Spleen (tissue), 11 donors: Measurements from ENCODE around the gene CCDC102B. TPM values are rescaled to one million over a fixed set of nuclear protein-coding genes. Genes with fewer than 3 reads are reported as not detected.

Experiments
- DNase-seq: peaks from one replicate; pipeline ENCODE4 v3.0.0-alpha.2; 2020
- H3K27ac ChIP-seq, 8 donors: fragments of 200-600 bp; sonication (generic) in 7 of 8; 1 replicate in 4 of 8; 2 replicates in 4 of 8; pipeline versions ENCODE4 v1.5.0 to v1.8.0; 2016 to 2021; ENCODE audit warnings: inconsistent platforms in 4 of 8, mild to moderate bottlenecking in 4 of 8, moderate library complexity in 1 of 8
- H3K27me3 ChIP-seq, 7 donors: fragments of 200-600 bp; sonication (generic) in 6 of 7; replicated peaks in 1 of 7; 1 replicate in 4 of 7; 2 replicates in 3 of 7; pipeline versions ENCODE4 v1.5.0 to v1.8.0; 2016 to 2021; ENCODE audit warnings: inconsistent platforms in 3 of 7, mild to moderate bottlenecking in 1 of 7
- H3K36me3 ChIP-seq, 6 donors: fragments of 200-600 bp; sonication (generic) in 5 of 6; 1 replicate in 4 of 6; 2 replicates in 2 of 6; pipeline versions ENCODE4 v1.5.0 to v1.8.0; 2016 to 2021; ENCODE audit warnings: inconsistent platforms in 2 of 6
- H3K4me1 ChIP-seq, 6 donors: fragments of 200-600 bp; sonication (generic) in 5 of 6; 1 replicate in 3 of 6; 2 replicates in 3 of 6; pipeline versions ENCODE4 v1.5.0 to v1.8.0; 2016 to 2021; ENCODE audit warnings: inconsistent platforms in 3 of 6
- H3K4me3 ChIP-seq, 8 donors: fragments of 200-600 bp; sonication (generic) in 7 of 8; 1 replicate in 4 of 8; 2 replicates in 4 of 8; pipeline versions ENCODE4 v1.5.0 to v1.8.0; 2016 to 2021; ENCODE audit warnings: inconsistent platforms in 4 of 8, mild to moderate bottlenecking in 4 of 8, moderate library complexity in 2 of 8
- H3K9me3 ChIP-seq, 8 donors: fragments of 200-600 bp; sonication (generic) in 7 of 8; 1 replicate in 4 of 8; 2 replicates in 4 of 8; pipeline versions ENCODE4 v1.5.0 to v1.8.0; 2016 to 2021; ENCODE audit warnings: inconsistent platforms in 4 of 8
- CTCF ChIP-seq, 11 experiments: fragments of 200-600 bp in 7 of 11; fragments of 450-650 bp in 4 of 11; sonication (generic) in 4 of 11; IDR thresholded peaks in 8 of 11; conservative IDR thresholded peaks in 3 of 11; 1 replicate in 7 of 11; 2 replicates in 4 of 11; pipeline versions ENCODE4 v1.4.0 to v1.8.0; 2016 to 2021; ENCODE audit warnings: antibody characterized with exemption in 11 of 11, inconsistent platforms in 4 of 11, mild to moderate bottlenecking in 1 of 11
- POLR2A ChIP-seq, 3 donors: fragments of 450-650 bp; IDR thresholded peaks; one replicate each; pipeline ENCODE4 v1.5.1; 2017; ENCODE audit warnings: antibody characterized with exemption in 3 of 3, mild to moderate bottlenecking in 1 of 3
- POLR2AphosphoS5 ChIP-seq, 3 donors: sonication (generic); formaldehyde crosslinking; IDR thresholded peaks; one replicate each; pipeline ENCODE4 v1.5.1; 2017; ENCODE audit warnings: antibody characterized with exemption in 3 of 3
- WGBS, 5 donors: extraction: QIAGEN DNeasy Blood & Tissue Kit in 3 of 5; methylation state at CpG; one replicate each; pipeline versions ENCODE4 v1.1.5 to v1.1.7; 2013 to 2018; 5-methylcytosine and 5-hydroxymethylcytosine counted together
- intact Hi-C: fragments of 100-400 bp; cut with DNase I; formaldehyde crosslinking; loops from one replicate; pipeline ENCODE4 v1.15.0; 2023; ENCODE audit warnings: low total_unique reads
- polyA plus RNA-seq, 3 donors: library from polyadenylated mRNA; stranded (reverse); fragments of 200-250 nt; gene quantifications; one replicate each; pipeline ENCODE4 v1.2.1, GENCODE V29; 2013
- total RNA-seq, 7 donors: library from RNA; depleted of rRNA in 3 of 7; stranded (reverse); fragments of >200 nt in 3 of 7; fragmentation: NEBNext Ultra II Directional in 4 of 7; extraction: Animal tissue kit (Norgen Biotek cat#: 25700) in 4 of 7; gene quantifications; one replicate each; pipeline versions ENCODE4 v1.1.0 to v1.2.1, GENCODE V29; 2016 to 2021
- donor health status: healthy with polysubstance abuse.
- donor health status: DM: no; HTN: no; CAD: no; lungs with moderate emphysema.
- donor health status: DM: no; HTN: no; CAD: no.
- donor health status: Bipolar disorder and iron deficiency.
- donor health status: healthy.
- donor health status: DM: no; HTN: no; CAD: no.
- donor health status: DM: yes; HTN: yes; CAD: no.

CCDC102B gene
- total and polyA plus RNA-seq, 10 donors: 3.2 to 14.7 (median 7.0) TPM

- 41 to 98% (median 94%) methylated on average over 1 of the region's 1 CpG for WGBS, 5 donors
- intact Hi-C loops: no loop called here
- Histone ChIP-seq H3K4me3 (no peak overlapping the region), H3K27me3 (no peaks in the 10 kb centered on the region), H3K9me3 (peaks cover 0 to 9% (median 0%) of the 10 kb centered on the region in 8 donors), H3K4me1 (no peaks in the 10 kb centered on the region), H3K36me3 (no peaks in the 10 kb centered on the region), H3K27ac (no peak overlapping the region)
- TF ChIP-seq POLR2A (IDR thresholded peaks at IDR 0.05) (no peak), POLR2AphosphoS5 (IDR thresholded peaks at IDR 0.05) (no peak), CTCF (IDR thresholded peaks at IDR 0.05 in 8 of 11, conservative IDR thresholded peaks at IDR 0.05 in 3 of 11) (no peak)
- no peak for DNase-seq
Measured at GRCh38 chr18:69044215-69044614, 246.3 kb downstream of the CCDC102B start.

GRCh38 chr18:69064063-69064462, 266.2 kb downstream of the CCDC102B start:
- Histone ChIP-seq H3K36me3 (no peaks in the 10 kb centered on the region), H3K4me3 (no peak overlapping the region)
- intact Hi-C loops: no loop called here

GRCh38 chr18:69067048-69067447, 269.2 kb downstream of the CCDC102B start:
- WGBS, 5 donors: 0 to 64% (median 0%) methylated on average over 1 of the region's 1 CpG

More at GRCh38 chr18:69064063-69064462, 266.2 kb downstream of the CCDC102B start:
- TF ChIP-seq POLR2AphosphoS5 (IDR thresholded peaks at IDR 0.05) (no peak), CTCF (IDR thresholded peaks at IDR 0.05 in 8 of 11, conservative IDR thresholded peaks at IDR 0.05 in 3 of 11) (no peak), POLR2A (IDR thresholded peaks at IDR 0.05) (no peak)
- Histone ChIP-seq H3K27ac (no peak overlapping the region), H3K4me1 (no peaks in the 10 kb centered on the region), H3K27me3 (no peaks in the 10 kb centered on the region), H3K9me3 (peaks cover 0 to 11% (median 4%) of the 10 kb centered on the region in 8 donors)
- DNase-seq: no peak
- 65 to 82% (median 67%) methylated on average over 4 of the region's 4 CpGs for WGBS, 5 donors

GRCh38 chr18:69071680-69072079, 273.8 kb downstream of the CCDC102B start:
- DNase-seq: no peak
- Histone ChIP-seq H3K27me3 (no peaks in the 10 kb centered on the region), H3K36me3 (no peaks in the 10 kb centered on the region), H3K4me3 (no peak overlapping the region), H3K9me3 (peaks cover 0 to 5% (median 0%) of the 10 kb centered on the region in 8 donors), H3K4me1 (no peaks in the 10 kb centered on the region), H3K27ac (no peak overlapping the region)
- TF ChIP-seq POLR2AphosphoS5 (IDR thresholded peaks at IDR 0.05) (no peak), POLR2A (IDR thresholded peaks at IDR 0.05) (no peak), CTCF (IDR thresholded peaks at IDR 0.05 in 8 of 11, conservative IDR thresholded peaks at IDR 0.05 in 3 of 11) (no peak)
- intact Hi-C loops: no loop called here
- WGBS, 5 donors: 67 to 88% (median 83%) methylated on average over 3 of the region's 3 CpGs

More at GRCh38 chr18:69067048-69067447, 269.2 kb downstream of the CCDC102B start:
- DNase-seq: no peak
- Histone ChIP-seq H3K27me3 (no peaks in the 10 kb centered on the region), H3K4me1 (no peaks in the 10 kb centered on the region), H3K9me3 (peaks cover 0 to 5% (median 0%) of the 10 kb centered on the region in 8 donors), H3K36me3 (no peaks in the 10 kb centered on the region), H3K4me3 (no peak overlapping the region), H3K27ac (no peak overlapping the region)
- TF ChIP-seq POLR2A (IDR thresholded peaks at IDR 0.05) (no peak), POLR2AphosphoS5 (IDR thresholded peaks at IDR 0.05) (no peak), CTCF (IDR thresholded peaks at IDR 0.05 in 8 of 11, conservative IDR thresholded peaks at IDR 0.05 in 3 of 11) (no peak)
- intact Hi-C loops: no loop called here
